CD14-positive monocyte (primary cell): ENCODE results near the gene SCD. TPM values are rescaled to one million over a fixed set of nuclear protein-coding genes. Genes with fewer than 3 reads are reported as not detected.

Source experiments
- DNase-seq, 3 donors: peaks; one replicate each; pipeline ENCODE4 v3.0.0-alpha.2; 2011 to 2022
- H2AFZ ChIP-seq: 2 replicates; pipeline ENCODE4 v1.6.0; 2012; ENCODE audit warnings: mild to moderate bottlenecking, low read depth, low read length, inconsistent platforms; ENCODE audit not compliant: insufficient read depth, poor library complexity, severe bottlenecking
- H3K27ac ChIP-seq, 2 donors: 1 replicate in 1 of 2; 2 replicates in 1 of 2; pipeline ENCODE4 v1.5.1; 2012 to 2013; ENCODE audit warnings: low read length in 2 of 2, control low read depth in 1 of 2, inconsistent platforms in 1 of 2, low read depth in 1 of 2, mild to moderate bottlenecking in 1 of 2
- H3K27me3 ChIP-seq, 2 donors: one replicate each; pipeline versions ENCODE4 v1.6.0 to v1.6.1; 2011 to 2013; ENCODE audit warnings: low read length in 2 of 2; ENCODE audit not compliant: control insufficient read depth in 2 of 2, insufficient read depth in 2 of 2
- H3K36me3 ChIP-seq, 2 donors: replicated peaks in 1 of 2; 1 replicate in 1 of 2; 2 replicates in 1 of 2; pipeline versions ENCODE4 v1.5.1 to v1.6.1; 2012 to 2013; ENCODE audit warnings: low read length in 2 of 2, control low read depth in 1 of 2, inconsistent platforms in 1 of 2, mild to moderate bottlenecking in 1 of 2; ENCODE audit not compliant: insufficient read depth in 2 of 2, control insufficient read depth in 1 of 2
- H3K4me1 ChIP-seq, 2 donors: 1 replicate in 1 of 2; 2 replicates in 1 of 2; pipeline versions ENCODE4 v1.5.1 to v1.6.1; 2012 to 2013; ENCODE audit warnings: low read length in 2 of 2, control low read depth in 1 of 2, inconsistent platforms in 1 of 2, mild to moderate bottlenecking in 1 of 2, moderate library complexity in 1 of 2; ENCODE audit not compliant: insufficient read depth in 2 of 2, control insufficient read depth in 1 of 2
- H3K4me2 ChIP-seq: replicated peaks from 2 replicates; pipeline ENCODE3; 2012; ENCODE audit warnings: low read length, moderate library complexity, mild to moderate bottlenecking; ENCODE audit not compliant: poor library complexity, severe bottlenecking; ENCODE audit errors: extremely low read depth
- H3K4me3 ChIP-seq, 3 experiments: fragments of 200-600 bp in 1 of 3; sonication (generic) in 1 of 3; replicated peaks in 1 of 3; 1 replicate in 2 of 3; 2 replicates in 1 of 3; pipeline ENCODE4 v1.5.1; 2011 to 2013; ENCODE audit warnings: low read length in 3 of 3, mild to moderate bottlenecking in 3 of 3, control low read depth in 2 of 3, low read depth in 2 of 3, inconsistent platforms in 1 of 3, moderate library complexity in 1 of 3
- H3K79me2 ChIP-seq: 2 replicates; pipeline ENCODE4 v1.6.0; 2012; ENCODE audit warnings: mild to moderate bottlenecking, control low read depth, inconsistent platforms, low read length, moderate library complexity; ENCODE audit not compliant: insufficient read depth
- H3K9ac ChIP-seq: 2 replicates; pipeline ENCODE4 v1.6.0; 2017; ENCODE audit warnings: low read length, mild to moderate bottlenecking; ENCODE audit not compliant: insufficient read depth, poor library complexity, severe bottlenecking
- H3K9me3 ChIP-seq, 2 donors: replicated peaks in 1 of 2; 1 replicate in 1 of 2; 2 replicates in 1 of 2; pipeline versions ENCODE4 v1.5.1 to v1.6.1; 2012 to 2013; ENCODE audit warnings: low read length in 2 of 2, control low read depth in 1 of 2; ENCODE audit not compliant: control insufficient read depth in 1 of 2, insufficient read depth in 1 of 2
- H4K20me1 ChIP-seq: 2 replicates; pipeline ENCODE4 v1.6.0; 2012; ENCODE audit warnings: mild to moderate bottlenecking, low read length, control low read depth, moderate library complexity; ENCODE audit not compliant: insufficient read depth
- H3K27ac Mint-ChIP-seq, 7 donors: one replicate each; pipeline ENCODE4 v1.8.0; 2020; ENCODE audit warnings: mild to moderate bottlenecking in 7 of 7, mixed read lengths in 7 of 7, moderate library complexity in 6 of 7, inconsistent platforms in 2 of 7
- H3K27me3 Mint-ChIP-seq, 3 donors: one replicate each; pipeline ENCODE4 v1.8.0; 2021 to 2022; ENCODE audit warnings: low read depth in 3 of 3, mild to moderate bottlenecking in 3 of 3, mixed read lengths in 3 of 3, moderate library complexity in 3 of 3, inconsistent platforms in 1 of 3
- H3K36me3 Mint-ChIP-seq, 2 donors: one replicate each; pipeline ENCODE4 v1.8.0; 2020; ENCODE audit warnings: mixed read lengths in 2 of 2, inconsistent platforms in 1 of 2, mild to moderate bottlenecking in 1 of 2
- H3K4me1 Mint-ChIP-seq: one replicate; pipeline ENCODE4 v1.8.0; 2020; ENCODE audit warnings: mild to moderate bottlenecking, mixed read lengths
- H3K4me3 Mint-ChIP-seq, 2 donors: one replicate each; pipeline ENCODE4 v1.8.0; 2020; ENCODE audit warnings: mild to moderate bottlenecking in 2 of 2, mixed read lengths in 2 of 2, moderate library complexity in 1 of 2
- H3K9me3 Mint-ChIP-seq, 7 donors: one replicate each; pipeline ENCODE4 v1.8.0; 2020 to 2022; ENCODE audit warnings: mixed read lengths in 7 of 7, mild to moderate bottlenecking in 6 of 7, moderate library complexity in 6 of 7, inconsistent platforms in 2 of 7
- WGBS: methylation state at CpG from one replicate; pipeline ENCODE4 v1.1.5; 2013; ENCODE audit warnings: missing lambda C conversion rate; ENCODE audit not compliant: insufficient coverage; 5-methylcytosine and 5-hydroxymethylcytosine counted together
- intact Hi-C, 2 donors: fragments of 100-400 bp; cut with micrococcal nuclease; formaldehyde crosslinking; loops; one replicate each; pipeline versions ENCODE4 v1.15.0 to v1.15.1; 2023
- polyA plus RNA-seq, 3 donors: library from polyadenylated mRNA; depleted of rRNA in 1 of 3; unstranded in 2 of 3; stranded (reverse) in 1 of 3; fragments of 300-500 nt in 2 of 3; fragments of >200 nt in 1 of 3; fragmentation: Illumina TruSeq in 2 of 3; gene quantifications; 1 replicate in 2 of 3; 2 replicates in 1 of 3; pipeline ENCODE4 v1.2.3, GENCODE V29; 2012 to 2021
- TF ChIP-seq, protein P1 (sequence below): fragments of 200-600 bp; IDR thresholded peaks from one replicate; pipeline ENCODE4 v1.8.0; 2022; ENCODE audit warnings: antibody characterized with exemption, mild to moderate bottlenecking

SCD gene
- polyA plus RNA-seq, 3 donors = 1.00 to 3.4 (median 1.0) TPM

DNA sequence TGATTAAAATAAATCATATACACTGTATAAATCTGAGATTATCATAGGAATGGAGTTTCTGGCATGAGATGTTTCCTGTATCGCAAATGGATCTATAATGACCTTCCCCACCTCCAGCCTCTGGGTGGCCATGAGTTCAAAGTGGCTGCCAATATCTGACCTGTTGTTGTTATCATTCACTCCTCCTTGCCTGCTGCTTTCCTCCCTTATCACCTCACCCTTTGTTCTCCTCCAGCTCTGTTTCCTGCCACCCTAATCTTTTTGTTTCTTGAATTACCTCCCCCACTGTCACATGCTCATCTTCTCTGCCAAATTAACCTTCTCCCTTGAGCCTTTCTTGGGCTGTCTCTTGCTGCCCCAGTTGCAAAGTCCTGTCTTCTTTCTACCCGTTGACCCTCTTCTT is 12.0 kb downstream of the SCD start:
- Histone ChIP-seq H3K4me2 (no peak overlapping the region), H3K27ac (no peak overlapping the region)
- no peaks in the 10 kb centered on the region for H3K4me1 Mint-ChIP-seq

DNA sequence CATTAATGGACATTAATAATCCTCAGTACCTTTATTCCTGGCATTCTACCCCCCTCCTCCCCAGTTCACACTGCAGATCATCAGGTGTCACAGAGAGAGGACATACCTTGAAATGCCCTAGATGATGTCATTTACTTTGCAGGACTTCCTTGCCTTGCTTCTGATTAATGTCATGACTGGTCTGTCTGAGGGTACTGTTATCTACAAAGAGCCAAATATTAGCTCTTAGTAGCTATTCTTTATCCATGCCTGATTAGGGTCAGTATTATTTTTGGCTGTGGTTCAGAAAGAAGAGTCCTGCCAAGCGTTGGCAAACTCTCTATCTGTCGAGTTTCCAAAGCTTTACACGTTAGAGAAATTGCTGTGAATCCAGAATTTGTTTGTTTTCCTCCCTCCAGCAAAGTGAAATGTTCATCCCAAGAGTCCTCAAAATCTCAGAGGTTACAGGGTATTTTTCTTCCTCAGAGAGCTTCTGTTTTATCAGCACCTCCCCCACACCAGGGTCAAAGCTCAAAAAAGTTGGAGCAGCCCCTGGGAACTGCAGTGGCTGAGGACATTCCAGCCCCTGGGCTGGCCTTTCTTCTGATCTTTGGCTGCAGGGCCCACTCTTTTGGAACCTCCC is 12.6 kb downstream of the SCD start:
- Histone ChIP-seq H3K9ac (no peak overlapping the region), H3K9me3 (no peaks in the 10 kb centered on the region), H3K4me2 (no peak overlapping the region), H3K27me3 (no peaks in the 10 kb centered on the region), H3K79me2 (no peaks in the 10 kb centered on the region), H2AFZ (no peak overlapping the region), H4K20me1 (no peaks in the 10 kb centered on the region), H3K27ac (no peak overlapping the region), H3K4me1 (peaks cover 0 to under 1% of the 10 kb centered on the region in 2 donors), H3K36me3 (no peaks in the 10 kb centered on the region), H3K4me3 (no peak overlapping the region)
- intact Hi-C loops = no loop called here
- Mint-ChIP-seq H3K4me3 (no peak overlapping the region), H3K9me3 (no peaks in the 10 kb centered on the region), H3K4me1 (peaks cover 2% of the 10 kb centered on the region), H3K36me3 (peaks cover 12 to 20% of the 10 kb centered on the region in 2 donors), H3K27me3 (no peaks in the 10 kb centered on the region), H3K27ac (peak overlapping the region in 1 of 7 donors; percentile 7)
- no CpG with 5 or more reads among the region's 3 CpGs for WGBS
- TF ChIP-seq, protein P1, sequence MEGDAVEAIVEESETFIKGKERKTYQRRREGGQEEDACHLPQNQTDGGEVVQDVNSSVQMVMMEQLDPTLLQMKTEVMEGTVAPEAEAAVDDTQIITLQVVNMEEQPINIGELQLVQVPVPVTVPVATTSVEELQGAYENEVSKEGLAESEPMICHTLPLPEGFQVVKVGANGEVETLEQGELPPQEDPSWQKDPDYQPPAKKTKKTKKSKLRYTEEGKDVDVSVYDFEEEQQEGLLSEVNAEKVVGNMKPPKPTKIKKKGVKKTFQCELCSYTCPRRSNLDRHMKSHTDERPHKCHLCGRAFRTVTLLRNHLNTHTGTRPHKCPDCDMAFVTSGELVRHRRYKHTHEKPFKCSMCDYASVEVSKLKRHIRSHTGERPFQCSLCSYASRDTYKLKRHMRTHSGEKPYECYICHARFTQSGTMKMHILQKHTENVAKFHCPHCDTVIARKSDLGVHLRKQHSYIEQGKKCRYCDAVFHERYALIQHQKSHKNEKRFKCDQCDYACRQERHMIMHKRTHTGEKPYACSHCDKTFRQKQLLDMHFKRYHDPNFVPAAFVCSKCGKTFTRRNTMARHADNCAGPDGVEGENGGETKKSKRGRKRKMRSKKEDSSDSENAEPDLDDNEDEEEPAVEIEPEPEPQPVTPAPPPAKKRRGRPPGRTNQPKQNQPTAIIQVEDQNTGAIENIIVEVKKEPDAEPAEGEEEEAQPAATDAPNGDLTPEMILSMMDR = no peak
- DNase-seq = no peak

More for the DNA sequence above, 12.0 kb downstream of the SCD start:
- Mint-ChIP-seq H3K36me3 (peaks cover 16 to 25% of the 10 kb centered on the region in 2 donors), H3K27me3 (no peaks in the 10 kb centered on the region), H3K9me3 (no peaks in the 10 kb centered on the region), H3K4me3 (no peak overlapping the region), H3K27ac (no peak overlapping the region)
- Histone ChIP-seq H3K27me3 (no peaks in the 10 kb centered on the region), H3K4me3 (no peak overlapping the region), H3K9me3 (no peaks in the 10 kb centered on the region), H4K20me1 (no peaks in the 10 kb centered on the region), H3K36me3 (no peaks in the 10 kb centered on the region), H3K79me2 (no peaks in the 10 kb centered on the region), H3K9ac (no peak overlapping the region), H3K4me1 (no peaks in the 10 kb centered on the region), H2AFZ (no peak overlapping the region)
- WGBS = 100% methylated on average over 1 of the region's 2 CpGs
- TF ChIP-seq, protein P1 = no peak
- intact Hi-C loops = no loop called here
- DNase-seq = no peak
